GM12891 (cell line): Measurements from ENCODE around the gene UBFD1.

Experiments used
- PAX5 ChIP-seq: IDR thresholded peaks from 2 replicates; pipeline ENCODE4 v1.6.1; 2011; ENCODE audit warnings: low read length, moderate library complexity, mild to moderate bottlenecking; ENCODE audit not compliant: insufficient read depth, severe bottlenecking
- POLR2A ChIP-seq: IDR thresholded peaks from 2 replicates; pipeline ENCODE4 v1.6.1; 2011; ENCODE audit warnings: low read depth, low read length, control low read depth
- POLR2AphosphoS5 ChIP-seq: IDR thresholded peaks from 2 replicates; pipeline ENCODE4 v1.6.1; 2011; ENCODE audit warnings: low read depth, low read length, control low read depth

DNA sequence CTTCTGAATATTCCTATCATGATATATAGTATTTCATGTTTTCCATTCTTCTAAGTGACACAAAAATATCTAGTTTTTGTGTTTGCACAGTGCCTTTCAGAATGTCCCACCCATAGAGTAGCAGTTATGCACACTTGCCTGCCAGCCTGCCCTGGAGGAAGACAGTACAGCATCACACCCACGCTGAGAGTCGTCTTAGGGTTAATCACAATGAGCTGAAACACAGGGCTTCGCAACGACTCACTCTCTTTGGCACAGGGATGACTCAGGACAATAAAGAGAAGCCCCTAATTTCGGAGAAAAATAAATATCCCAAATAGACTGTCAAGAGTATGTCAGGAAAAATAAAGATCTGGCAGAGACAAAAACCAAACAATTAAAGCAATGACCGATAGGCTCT lies 50.2 kb downstream of the UBFD1 start:
- TF ChIP-seq POLR2A, result no peak
- TF ChIP-seq POLR2AphosphoS5, result no peak
- no peak for TF ChIP-seq PAX5
